ENCODE measurements around the gene D2HGDH. TPM values are rescaled to one million over a fixed set of nuclear protein-coding genes. Genes with fewer than 3 reads are reported as not detected.
"Not testable (repeated sequence)": the region's sequence is repeated elsewhere in the genome, so short reads cannot be mapped to it uniquely, and the experiment has no call there.

Gene D2HGDH
- total RNA-seq, 4 donors from 2014 or later, result 12.5 to 21.8 (median 13.3) TPM

- H3K9me3 ChIP-seq, result no peaks in the 10 kb centered on the region
- TF ChIP-seq EP300 (IDR thresholded peaks at IDR 0.05), result no peak
- TF ChIP-seq POLR2AphosphoS5 (IDR thresholded peaks at IDR 0.05), result no peak
- ATAC-seq, result no peak
- peaks cover 72% of the 10 kb centered on the region for H3K27me3 ChIP-seq
- no peak overlapping the region for H3K4me3 ChIP-seq
- H3K4me1 ChIP-seq, result no peaks in the 10 kb centered on the region
- WGBS, 2 donors (ENCODE audit: low coverage in 1 of 2), result 66 to 72% methylated on average over 7 of the region's 52 CpGs
- no peaks in the 10 kb centered on the region for H3K36me3 ChIP-seq
- no peak overlapping the region for H3K27ac ChIP-seq
These were observed 80.4 kb downstream of the D2HGDH start for GRCh38 chr2:241814643-241815476.

GRCh38 chr2:241815477-241816430 is 81.3 kb downstream of the D2HGDH start:
- Histone ChIP-seq H3K4me1 (no peaks in the 10 kb centered on the region), H3K9me3 (no peaks in the 10 kb centered on the region), H3K36me3 (no peaks in the 10 kb centered on the region), H3K27ac (no peak overlapping the region), H3K27me3 (peaks cover 81% of the 10 kb centered on the region), H3K4me3 (no peak overlapping the region)
- WGBS, 2 donors (ENCODE audit: low coverage in 1 of 2), result 66 to 79% methylated on average over 2 to 10 of the region's 48 CpGs
- TF ChIP-seq POLR2A (IDR thresholded peaks at IDR 0.05), result no peak
- no peak for TF ChIP-seq POLR2AphosphoS5 (IDR thresholded peaks at IDR 0.05)
- TF ChIP-seq CTCF (IDR thresholded peaks at IDR 0.05), result no peak
- no peak for ATAC-seq

GRCh38 chr2:241816431-241817121 is 82.1 kb downstream of the D2HGDH start:
- TF ChIP-seq EP300 (IDR thresholded peaks at IDR 0.05), result no peak
- no peak for TF ChIP-seq CTCF (IDR thresholded peaks at IDR 0.05)
- no peak for TF ChIP-seq POLR2AphosphoS5 (IDR thresholded peaks at IDR 0.05)
- no peak for TF ChIP-seq POLR2A (IDR thresholded peaks at IDR 0.05)
- Histone ChIP-seq H3K9me3 (no peaks in the 10 kb centered on the region), H3K27ac (no peak overlapping the region), H3K27me3 (peaks cover 82% of the 10 kb centered on the region), H3K4me1 (no peaks in the 10 kb centered on the region), H3K36me3 (no peaks in the 10 kb centered on the region), H3K4me3 (no peak overlapping the region)
- WGBS, 2 donors (ENCODE audit: low coverage in 1 of 2), result no CpG with 5 or more reads among the region's 33 CpGs
- ATAC-seq, result no peak

- Histone ChIP-seq H3K27me3 (peaks cover 83% of the 10 kb centered on the region), H3K27ac (no peak overlapping the region), H3K4me1 (no peaks in the 10 kb centered on the region), H3K36me3 (no peaks in the 10 kb centered on the region), H3K4me3 (no peak overlapping the region), H3K9me3 (no peaks in the 10 kb centered on the region)
- 52 to 59% methylated on average over 5 to 7 of the region's 16 CpGs for WGBS, 2 donors (ENCODE audit: low coverage in 1 of 2)
- TF ChIP-seq EP300 (IDR thresholded peaks at IDR 0.05) (no peak), POLR2AphosphoS5 (IDR thresholded peaks at IDR 0.05) (no peak), POLR2A (IDR thresholded peaks at IDR 0.05) (no peak), CTCF (IDR thresholded peaks at IDR 0.05) (no peak)
- ATAC-seq, result no peak
These were observed 82.8 kb downstream of the D2HGDH start for GRCh38 chr2:241817126-241817820.

GRCh38 chr2:241817821-241818215 is 83.4 kb downstream of the D2HGDH start:
- H3K4me1 ChIP-seq, H3K36me3 ChIP-seq, H3K27ac ChIP-seq, H3K9me3 ChIP-seq, H3K4me3 ChIP-seq, ATAC-seq: not testable (repeated sequence)
- H3K27me3 ChIP-seq, result peaks cover 83% of the 10 kb centered on the region
- WGBS, 2 donors (ENCODE audit: low coverage in 1 of 2), result 68 to 80% methylated on average over 2 to 3 of the region's 10 CpGs

Other genes starting within 250 kb of the D2HGDH start
- 100 to 1,000 TPM; 125 to 234 (median 174) TPM for gene STK25, start 226.0 kb upstream of the D2HGDH start, total RNA-seq
- gene BOK, start 175.9 kb upstream of the D2HGDH start, total RNA-seq, result 100 to 1,000 TPM in 1 of 4 donors, 10 to 100 TPM in 3; 46.0 to 128 (median 66.3) TPM
- 10 to 100 TPM; 36.0 to 68.4 (median 43.0) TPM for gene THAP4, start 97.5 kb upstream of the D2HGDH start, total RNA-seq
- 10 to 100 TPM; 44.2 to 72.1 (median 66.0) TPM for gene ATG4B, start 96.9 kb upstream of the D2HGDH start, total RNA-seq
- 10 to 100 TPM in 2 of 4 donors, 1 to 10 TPM in 2; 7.7 to 18.7 (median 11.0) TPM for gene DTYMK, start 47.8 kb upstream of the D2HGDH start, total RNA-seq
- gene ING5, start 32.6 kb upstream of the D2HGDH start, total RNA-seq, result 10 to 100 TPM; 18.0 to 46.7 (median 35.5) TPM
- under 1 TPM in 1 of 4 donors, not detected in 3; 0.40 TPM for gene GAL3ST2, start 42.2 kb downstream of the D2HGDH start, total RNA-seq
- gene NEU4, start 74.6 kb downstream of the D2HGDH start, total RNA-seq, result 1 to 10 TPM in 1 of 4 donors, under 1 TPM in 1, not detected in 2; 0.47 to 2.0 TPM
- under 1 TPM in 2 of 4 donors, not detected in 2; 0.19 to 0.54 TPM for gene PDCD1, start 124.3 kb downstream of the D2HGDH start, total RNA-seq
- gene RTP5, start 135.1 kb downstream of the D2HGDH start, total RNA-seq, result not detected